ENCODE results near the gene EFHC2.

- TF ChIP-seq CTCF (IDR thresholded peaks at IDR 0.05), result no peak
- no peak for TF ChIP-seq ZFX (IDR thresholded peaks at IDR 0.05; ENCODE audit: borderline replicate concordance)
Measured at GRCh38 chrX:44265559-44265958, 77.9 kb downstream of the EFHC2 start.
